GM19438 (cell line): ENCODE results near the gene NBPF1.
"Not testable (repeated sequence)": the region's sequence is repeated elsewhere in the genome, so short reads cannot be mapped to it uniquely, and the experiment has no call there.

Experiments used
- ATAC-seq: cut with Tn5 transposase; IDR thresholded peaks from one replicate; pipeline ENCODE4 v1.9.1; 2021; ENCODE audit warnings: low read depth; ENCODE audit not compliant: unreplicated experiment

The NBPF1 gene

DNA sequence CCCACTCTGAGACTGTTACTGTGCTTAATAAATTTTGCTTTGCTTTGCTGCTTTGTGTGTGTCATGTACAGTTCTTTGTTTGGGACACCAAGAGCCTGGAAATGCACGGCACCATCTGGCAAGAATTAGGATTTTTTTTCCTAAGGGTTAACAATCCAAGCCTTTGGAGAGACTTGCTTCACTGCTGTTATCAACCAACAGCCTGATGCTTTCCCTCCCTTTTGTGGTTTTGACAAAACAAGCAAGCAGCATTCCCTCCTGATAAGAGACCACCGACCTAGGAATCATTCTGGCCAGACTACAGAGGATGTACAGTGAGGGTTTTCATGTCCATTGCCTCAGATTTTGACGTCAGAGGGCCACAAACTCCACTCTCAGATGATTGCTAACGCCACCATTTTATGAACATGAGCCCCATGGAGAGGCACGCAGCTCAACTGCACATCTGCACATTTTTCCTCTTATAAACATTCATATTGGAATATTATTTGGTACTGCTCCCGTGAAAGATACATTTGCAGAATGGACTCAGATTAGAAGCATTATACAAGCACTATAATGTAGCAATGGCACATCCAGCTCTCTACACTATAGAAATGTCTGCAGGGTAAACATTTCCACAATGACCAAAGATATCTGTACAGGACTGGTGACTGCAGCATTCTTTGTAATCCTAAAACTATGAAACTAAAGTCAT, 94.0 kb downstream of the NBPF1 start:
- not testable (repeated sequence) for ATAC-seq

DNA sequence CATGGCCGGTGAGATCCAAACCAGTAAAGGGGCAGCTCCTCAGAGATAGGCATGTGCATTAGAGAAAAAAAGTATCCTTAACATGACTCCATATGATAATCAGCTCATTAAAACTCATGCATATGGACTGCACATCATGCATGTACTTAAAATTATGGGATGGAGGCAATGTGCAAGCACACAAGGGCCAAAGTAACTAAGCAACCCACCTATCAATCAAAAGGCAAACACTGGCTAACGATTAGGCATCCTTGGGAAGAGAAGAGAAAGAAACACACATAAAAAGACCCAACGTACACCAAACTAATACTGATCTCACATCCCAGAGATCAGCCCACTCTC, 94.5 kb downstream of the NBPF1 start:
- ATAC-seq: not testable (repeated sequence)

DNA sequence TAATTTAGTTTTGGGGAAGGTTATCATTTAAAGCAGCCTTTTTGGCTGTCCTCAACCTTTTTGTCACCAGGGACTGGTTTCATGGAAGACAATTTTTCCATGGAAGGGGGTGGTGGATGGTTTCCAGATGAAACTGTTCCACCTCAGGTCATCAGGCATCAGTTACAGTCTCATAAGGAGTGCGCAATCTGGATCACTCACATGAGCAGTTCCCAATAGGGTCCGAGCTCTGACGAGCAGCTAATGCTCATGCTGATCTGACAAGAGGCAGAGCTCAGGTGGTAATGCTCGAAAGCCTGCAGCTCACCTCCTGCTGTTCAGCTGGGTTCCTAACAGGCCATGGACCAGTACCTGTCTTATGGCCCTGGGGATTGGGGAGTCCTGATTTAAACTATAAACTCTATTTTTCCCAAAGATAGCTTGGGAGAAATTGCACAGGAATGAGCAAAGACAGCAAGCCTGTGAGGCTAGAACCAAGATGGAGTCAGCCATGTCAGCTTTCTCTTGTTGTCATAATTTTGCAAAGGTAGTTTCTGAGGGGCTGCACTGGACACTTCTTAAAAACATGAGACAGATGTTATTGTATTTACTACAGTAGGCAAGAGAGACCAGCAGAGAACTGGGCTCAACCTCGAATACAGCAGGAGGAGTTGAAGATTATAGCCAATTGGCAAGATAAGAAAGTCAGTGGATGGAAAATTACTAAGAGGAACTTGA, 96.5 kb downstream of the NBPF1 start:
- not testable (repeated sequence) for ATAC-seq

DNA sequence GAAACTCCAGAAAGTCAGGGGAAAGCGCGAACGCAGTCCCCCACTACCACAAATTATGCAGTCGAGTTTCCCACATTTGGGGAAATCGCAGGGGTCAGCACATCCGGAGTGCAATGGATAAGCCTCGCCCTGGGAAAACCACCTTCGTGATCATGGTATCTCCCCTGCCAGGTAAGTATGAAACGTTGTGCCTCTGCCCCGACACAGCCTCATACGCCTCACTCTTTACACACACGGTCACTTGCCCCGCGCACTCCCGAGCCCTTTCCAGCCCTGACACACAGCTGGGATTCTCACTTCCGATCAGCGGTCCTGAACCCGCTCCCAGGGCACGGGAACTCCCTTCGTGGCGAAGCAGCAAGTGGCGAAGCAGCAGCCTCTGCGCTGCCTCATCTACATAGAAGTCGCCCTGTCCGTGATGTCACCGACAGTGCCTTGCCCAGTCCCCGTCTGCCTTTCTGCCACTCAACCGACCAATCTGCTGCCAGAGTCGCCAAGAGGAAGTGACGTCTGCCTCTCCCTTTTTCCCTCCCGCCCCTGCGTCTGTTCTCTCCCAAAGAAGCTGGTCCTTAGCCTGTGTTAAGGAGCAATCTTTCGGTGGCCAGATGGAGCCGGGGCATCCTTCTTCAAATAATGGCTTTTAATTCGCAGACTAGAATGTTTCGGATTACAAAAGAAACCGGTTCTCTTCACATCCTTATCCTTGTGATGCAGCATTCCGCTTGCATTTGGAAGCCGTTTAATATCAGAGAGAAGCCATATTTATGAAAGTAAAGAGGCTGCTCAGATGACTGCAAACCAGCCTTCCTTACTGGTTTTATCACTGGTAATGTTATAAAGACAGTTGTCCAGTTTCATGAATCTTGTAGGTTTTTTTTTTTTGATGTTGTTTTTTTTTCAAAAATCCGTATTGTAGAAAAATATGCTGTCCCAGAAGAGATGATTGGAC, 99.0 kb downstream of the NBPF1 start, which contains the start of gene RNU1-1:
TSS of gene RNU1-1 (minus strand) at position 179 of the 949 bp plus-strand sequence.
- ATAC-seq: not testable (repeated sequence)

GRCh38 chr1:16513412-16514106, 99.8 kb downstream of the NBPF1 start:
- peak; percentile 85 for ATAC-seq

DNA sequence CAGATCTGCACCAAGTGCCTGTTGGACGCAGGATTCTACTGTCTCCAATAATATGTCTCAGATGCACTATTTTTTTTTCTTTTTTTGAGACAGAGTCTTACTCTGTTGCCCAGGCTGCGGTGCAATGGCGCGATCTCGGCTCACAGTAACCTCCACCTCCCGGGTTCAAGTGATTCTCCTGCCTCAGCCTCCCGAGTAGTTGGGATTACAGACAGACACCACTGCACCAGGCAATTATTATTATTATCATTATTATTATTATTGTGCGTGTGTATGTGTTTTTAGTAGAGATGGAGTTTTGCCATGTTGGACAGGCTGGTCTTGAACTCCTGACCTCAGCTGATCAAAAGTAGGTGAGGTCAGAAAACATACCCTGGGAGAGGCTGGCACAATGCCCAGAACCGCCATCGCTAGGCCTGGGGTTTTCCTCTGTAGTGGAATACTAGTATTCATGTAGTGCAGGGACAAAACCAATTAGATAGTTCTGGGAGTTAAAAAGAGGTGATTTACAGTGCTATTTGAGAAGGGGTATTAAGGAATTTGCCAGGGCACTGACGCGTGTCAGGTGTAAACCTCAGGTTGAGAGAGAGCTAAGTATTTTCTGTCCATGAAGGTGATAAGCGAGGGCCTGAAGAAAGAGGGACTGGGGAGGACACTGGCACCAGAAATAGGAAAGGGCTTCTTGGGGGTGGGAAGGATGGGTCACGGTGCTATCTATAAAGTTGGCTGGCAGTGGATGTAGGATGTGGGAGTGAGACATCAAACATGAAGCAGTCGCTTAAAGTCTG, 100.5 kb downstream of the NBPF1 start:
- ATAC-seq: not testable (repeated sequence)
